ENCODE measurements around the gene TSPAN4. TPM values are rescaled to one million over a fixed set of nuclear protein-coding genes. Genes with fewer than 3 reads are reported as not detected.

The TSPAN4 gene
- total and polyA plus RNA-seq, 10 of the 15 experiments (the other 5 are each of a cell fraction or from before 2014, with no cell fraction given): 0.37 to 14.0 (median 8.5) TPM; not detected in 1

DNA sequence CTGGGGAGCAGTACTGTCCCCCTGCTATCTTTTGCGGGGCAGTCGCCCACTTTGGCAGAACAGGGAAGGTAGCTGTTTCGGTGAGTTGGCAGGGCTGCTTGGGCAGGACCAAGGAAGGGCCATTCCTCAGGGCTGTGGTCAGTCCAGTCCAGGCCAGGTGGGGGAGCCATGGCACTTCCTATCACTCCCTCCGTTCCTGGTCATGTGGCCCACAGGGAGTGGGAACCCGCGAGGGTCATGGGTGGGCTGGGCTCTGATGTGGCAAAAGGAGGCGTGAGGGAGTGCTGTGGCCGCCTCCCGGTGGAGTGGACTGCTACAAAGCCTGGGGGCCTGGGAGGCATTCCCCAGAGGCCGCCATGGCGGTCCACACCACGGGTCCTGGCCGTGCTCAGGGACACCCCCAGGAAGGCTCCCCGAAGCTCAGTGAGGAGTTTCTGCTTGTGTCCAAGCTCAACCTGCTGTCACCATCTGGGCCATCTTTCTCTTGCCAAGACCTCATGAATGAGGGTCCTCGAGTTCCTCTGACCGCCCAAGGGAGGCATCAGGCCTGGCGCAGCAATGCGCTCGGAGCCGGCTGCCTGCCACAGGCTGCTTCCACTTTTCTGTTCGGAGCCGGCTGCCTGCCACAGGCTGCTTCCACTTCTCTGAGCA, 56.0 kb downstream of the TSPAN4 start (continued):
- TF ChIP-seq FOS (IDR thresholded peaks at IDR 0.05; ENCODE audit: borderline replicate concordance, extremely low read depth, insufficient read length) (no peak), BCL11A (IDR thresholded peaks at IDR 0.05; ENCODE audit: low read depth, low read length) (no peak), TCF12 (IDR thresholded peaks at IDR 0.05; ENCODE audit: low read depth, low read length) (no peak), TAF1 (IDR thresholded peaks at IDR 0.05; ENCODE audit: borderline replicate concordance, low read depth, low read length) (no peak), GABPA (IDR thresholded peaks at IDR 0.05; ENCODE audit: low read depth) (no peak)
- TF ChIP-seq, protein P1, sequence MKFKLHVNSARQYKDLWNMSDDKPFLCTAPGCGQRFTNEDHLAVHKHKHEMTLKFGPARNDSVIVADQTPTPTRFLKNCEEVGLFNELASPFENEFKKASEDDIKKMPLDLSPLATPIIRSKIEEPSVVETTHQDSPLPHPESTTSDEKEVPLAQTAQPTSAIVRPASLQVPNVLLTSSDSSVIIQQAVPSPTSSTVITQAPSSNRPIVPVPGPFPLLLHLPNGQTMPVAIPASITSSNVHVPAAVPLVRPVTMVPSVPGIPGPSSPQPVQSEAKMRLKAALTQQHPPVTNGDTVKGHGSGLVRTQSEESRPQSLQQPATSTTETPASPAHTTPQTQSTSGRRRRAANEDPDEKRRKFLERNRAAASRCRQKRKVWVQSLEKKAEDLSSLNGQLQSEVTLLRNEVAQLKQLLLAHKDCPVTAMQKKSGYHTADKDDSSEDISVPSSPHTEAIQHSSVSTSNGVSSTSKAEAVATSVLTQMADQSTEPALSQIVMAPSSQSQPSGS (IDR thresholded peaks at IDR 0.05; ENCODE audit: low read length): no peak

DNA sequence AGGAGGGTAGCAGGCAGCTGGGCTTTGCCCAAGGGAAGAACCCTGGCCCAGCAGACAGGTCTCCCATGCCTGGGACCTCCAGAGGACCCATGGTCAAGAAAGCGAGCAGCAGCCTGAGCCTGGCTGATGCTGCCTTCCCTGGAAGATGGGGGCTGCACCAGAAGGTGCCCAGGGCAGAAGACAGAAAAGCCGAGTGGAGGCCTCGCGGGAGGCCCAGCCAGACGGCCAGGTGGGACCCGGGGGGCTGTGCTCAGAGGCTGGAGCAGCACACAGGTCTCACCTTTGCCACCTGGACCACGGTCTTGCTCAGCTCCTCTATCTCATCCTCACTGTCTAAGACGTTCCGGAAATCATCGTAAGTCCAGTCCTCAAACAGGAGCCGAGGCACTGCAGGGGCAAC, 57.1 kb downstream of the TSPAN4 start:
- H3K27me3 ChIP-seq (replicated peaks in 1 of 2; ENCODE audit: control insufficient read depth in 2 of 2, insufficient read depth in 2 of 2, low read length in 1 of 2): no peaks in the 10 kb centered on the region
- in situ Hi-C loops (cut with MboI) (no loop called here), intact Hi-C loops (cut with micrococcal nuclease; ENCODE audit: unreplicated experiment) (no loop called here)
- FAIRE-seq: no peak
- H3K4me2 ChIP-seq (ENCODE audit: control insufficient read depth, insufficient read depth): no peak overlapping the region
- BruUV-seq (replicated peaks): no TSS peak
- H2AFZ ChIP-seq (ENCODE audit: control insufficient read depth, low read depth, low read length): no peak overlapping the region
- H3K4me1 ChIP-seq (ENCODE audit: control insufficient read depth, insufficient read depth, low read length): no peaks in the 10 kb centered on the region
- no peak for ATAC-seq
- no peaks in the 10 kb centered on the region for H3K79me2 ChIP-seq (ENCODE audit: control insufficient read depth, insufficient read depth, low read length)
- ChIA-PET RAD21 (ENCODE audit: unreplicated experiment) (no interaction called here), SMC1A (ENCODE audit: uncharacterized antibody, unreplicated experiment) (no interaction called here), POLR2A (interaction anchor here (1.2 kb wide), 1 partner anchor 30 kb away, joined by 3 read pairs; no protein-coding TSS in a partner anchor), CTCF (no interaction called here)
- TF ChIP-seq FOXM1 (IDR thresholded peaks at IDR 0.05; ENCODE audit: low read depth, low read length) (no peak), NFXL1 (IDR thresholded peaks at IDR 0.05; ENCODE audit: borderline replicate concordance) (no peak), KLF5 (IDR thresholded peaks at IDR 0.05; ENCODE audit: partially characterized antibody) (no peak), POU2F2 (IDR thresholded peaks at IDR 0.05; ENCODE audit: borderline replicate concordance, low read depth, low read length) (no peak), TCF3 (IDR thresholded peaks at IDR 0.05; ENCODE audit: borderline replicate concordance, insufficient read depth, low read depth, low read length) (no peak)
- WGBS (ENCODE audit: insufficient coverage, insufficient replicate concordance, low lambda C conversion rate, missing lambda C conversion rate): 84% methylated on average over 11 of the region's 11 CpGs
- H3K4me3 ChIP-seq: no peak overlapping the region
- no peaks in the 10 kb centered on the region for H4K20me1 ChIP-seq (ENCODE audit: control insufficient read depth, insufficient read depth)
- no peak for DNase-seq (ENCODE audit: low read depth, low spot score)
- peaks cover 8 to 41% of the 10 kb centered on the region in 2 experiments for H3K36me3 ChIP-seq (ENCODE audit: control insufficient read depth in 2 of 2, insufficient read depth in 2 of 2, low read length in 1 of 2)
- H3K27ac ChIP-seq (ENCODE audit: control insufficient read depth, insufficient read depth): no peak overlapping the region
- H3K9ac ChIP-seq (ENCODE audit: control insufficient read depth, insufficient read depth, low read length): no peak overlapping the region
- no peaks in the 10 kb centered on the region for H3K9me3 ChIP-seq (replicated peaks; ENCODE audit: control insufficient read depth, insufficient read depth, low read length)
